22Rv1 (cell line): Measurements from ENCODE around the gene POLR3A.

Experiments used
- H3K27ac ChIP-seq: fragments of 450-650 bp; 2 replicates; pipeline ENCODE4 v1.5.1; 2017
- ZFX ChIP-seq: fragments of 450-650 bp; IDR thresholded peaks from 2 replicates; pipeline ENCODE4 v1.6.1; 2017; ENCODE audit warnings: antibody characterized with exemption, borderline replicate concordance
- TF ChIP-seq, protein P1 (sequence below): fragments of 450-650 bp; IDR thresholded peaks from 2 replicates; pipeline ENCODE4 v1.5.1; 2017; ENCODE audit warnings: mild to moderate bottlenecking

The POLR3A gene

GRCh38 chr10:77974396-77975074 is 54.8 kb downstream of the POLR3A start:
- TF ChIP-seq, protein P1, sequence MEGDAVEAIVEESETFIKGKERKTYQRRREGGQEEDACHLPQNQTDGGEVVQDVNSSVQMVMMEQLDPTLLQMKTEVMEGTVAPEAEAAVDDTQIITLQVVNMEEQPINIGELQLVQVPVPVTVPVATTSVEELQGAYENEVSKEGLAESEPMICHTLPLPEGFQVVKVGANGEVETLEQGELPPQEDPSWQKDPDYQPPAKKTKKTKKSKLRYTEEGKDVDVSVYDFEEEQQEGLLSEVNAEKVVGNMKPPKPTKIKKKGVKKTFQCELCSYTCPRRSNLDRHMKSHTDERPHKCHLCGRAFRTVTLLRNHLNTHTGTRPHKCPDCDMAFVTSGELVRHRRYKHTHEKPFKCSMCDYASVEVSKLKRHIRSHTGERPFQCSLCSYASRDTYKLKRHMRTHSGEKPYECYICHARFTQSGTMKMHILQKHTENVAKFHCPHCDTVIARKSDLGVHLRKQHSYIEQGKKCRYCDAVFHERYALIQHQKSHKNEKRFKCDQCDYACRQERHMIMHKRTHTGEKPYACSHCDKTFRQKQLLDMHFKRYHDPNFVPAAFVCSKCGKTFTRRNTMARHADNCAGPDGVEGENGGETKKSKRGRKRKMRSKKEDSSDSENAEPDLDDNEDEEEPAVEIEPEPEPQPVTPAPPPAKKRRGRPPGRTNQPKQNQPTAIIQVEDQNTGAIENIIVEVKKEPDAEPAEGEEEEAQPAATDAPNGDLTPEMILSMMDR: peak; percentile 57
- TF ChIP-seq ZFX: no peak
- H3K27ac ChIP-seq: no peak overlapping the region

DNA sequence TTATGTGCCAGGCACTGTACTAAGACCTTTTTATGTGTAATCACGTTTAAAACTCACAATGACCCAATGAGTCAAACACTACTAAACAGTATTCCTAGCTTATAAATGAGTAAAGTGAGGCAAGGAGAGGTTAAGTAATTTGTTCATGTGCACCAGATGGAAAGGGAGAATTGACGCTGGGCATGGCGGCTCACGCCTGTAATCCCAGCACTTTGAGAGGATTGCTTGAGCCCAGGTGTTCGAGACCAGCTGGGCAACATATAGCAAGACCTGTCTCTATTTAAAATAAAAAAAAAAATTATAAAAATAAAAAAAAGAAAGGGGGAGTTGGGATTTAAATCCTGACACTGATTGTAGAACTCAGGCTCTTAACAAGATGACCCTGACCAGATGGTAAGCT is 56.0 kb downstream of the POLR3A start:
- TF ChIP-seq ZFX: no peak
- TF ChIP-seq, protein P1: no peak
- H3K27ac ChIP-seq: peak overlapping the region; percentile 73; the same call in 1 of the 2 replicates

- TF ChIP-seq, protein P1: no peak
- TF ChIP-seq ZFX: no peak
- peak overlapping the region; percentile 73 for H3K27ac ChIP-seq
Observed at GRCh38 chr10:77972148-77972547, 57.2 kb downstream of the POLR3A start.

- H3K27ac ChIP-seq: peak overlapping the region; percentile 73
- TF ChIP-seq, protein P1: no peak
- no peak for TF ChIP-seq ZFX
Observed at GRCh38 chr10:77971804-77972144, 57.5 kb downstream of the POLR3A start.

GRCh38 chr10:77970869-77971803 is 58.2 kb downstream of the POLR3A start:
- no peak for TF ChIP-seq ZFX
- TF ChIP-seq, protein P1: no peak
- peak overlapping the region; percentile 73 for H3K27ac ChIP-seq

GRCh38 chr10:77969114-77969513 is 60.2 kb downstream of the POLR3A start:
- H3K27ac ChIP-seq: no peak overlapping the region
- TF ChIP-seq, protein P1: no peak
- no peak for TF ChIP-seq ZFX

DNA sequence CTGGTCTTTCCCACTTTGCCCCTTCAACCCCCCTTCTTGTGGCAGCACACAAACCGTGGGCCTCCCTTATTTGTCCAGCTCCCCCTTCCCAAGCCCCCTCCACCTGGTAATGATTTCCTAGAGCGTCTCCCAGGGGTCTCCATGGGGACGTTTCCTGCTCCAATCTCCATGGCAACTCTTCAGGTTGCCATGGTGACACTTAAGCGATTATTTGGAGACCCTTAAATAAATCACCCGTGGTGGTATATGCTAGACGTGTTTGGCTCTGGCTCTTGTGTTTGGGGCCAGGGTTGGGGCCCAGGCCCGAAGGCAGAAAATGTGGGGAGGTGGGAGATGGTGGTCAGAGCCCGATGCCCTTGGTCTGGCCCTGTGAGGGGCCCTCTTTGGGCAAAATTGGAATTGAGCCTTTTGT is 61.7 kb downstream of the POLR3A start:
- no peak for TF ChIP-seq ZFX
- TF ChIP-seq, protein P1: no peak
- H3K27ac ChIP-seq: no peak overlapping the region
